NCI-H345 (cell line): Measurements from ENCODE around the gene CLCN7.

Source experiments
- DNase-seq: peaks from one replicate; lab custom pipeline; 2025; lab: John Stamatoyannopoulos, UW

Gene CLCN7

DNA sequence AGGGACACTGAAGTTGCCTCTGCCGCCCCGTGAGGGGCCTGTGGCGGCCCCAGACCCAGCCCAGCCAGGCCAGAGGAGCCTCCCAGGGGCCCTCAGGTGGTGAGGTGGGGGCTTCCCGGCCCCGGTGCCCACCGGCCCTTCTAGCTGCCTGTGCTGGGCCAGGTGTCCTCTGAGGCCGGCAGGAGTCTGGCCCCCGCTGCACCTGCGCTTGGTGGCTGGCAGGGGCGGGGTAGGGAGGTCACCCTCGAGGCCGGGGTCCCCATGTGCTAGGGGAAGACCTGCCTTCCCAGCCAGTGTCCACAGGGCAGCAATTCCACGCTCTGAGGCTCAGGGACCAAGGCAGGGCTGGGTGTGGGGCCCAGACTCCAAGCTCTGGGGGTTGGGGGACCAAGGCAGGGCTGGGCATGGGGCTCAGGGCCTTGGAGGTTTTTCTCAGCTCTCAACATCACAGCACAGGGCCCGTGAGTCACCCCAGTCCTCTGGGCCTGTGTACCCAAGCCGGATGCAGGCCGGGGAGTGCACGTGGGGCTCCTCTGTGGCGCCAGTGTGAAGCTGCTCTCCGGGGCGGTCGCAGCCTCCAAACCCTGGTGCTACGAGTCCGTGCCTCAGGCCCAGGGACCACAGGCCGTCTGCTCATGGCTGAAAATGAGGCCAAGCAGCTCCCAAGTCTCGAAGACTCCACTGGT, 29.2 kb downstream of the CLCN7 start:
- no peak for DNase-seq

- no peak for DNase-seq
These were observed 29.9 kb downstream of the CLCN7 start for GRCh38 chr16:1444730-1445517.

- no peak for DNase-seq
These were observed 30.7 kb downstream of the CLCN7 start, which contains the start of gene CCDC154 for GRCh38 chr16:1443980-1444729. TSS of gene CCDC154 (minus strand) at chr16:1444556. CDS start at chr16:1444322, 234 bp downstream.

DNA sequence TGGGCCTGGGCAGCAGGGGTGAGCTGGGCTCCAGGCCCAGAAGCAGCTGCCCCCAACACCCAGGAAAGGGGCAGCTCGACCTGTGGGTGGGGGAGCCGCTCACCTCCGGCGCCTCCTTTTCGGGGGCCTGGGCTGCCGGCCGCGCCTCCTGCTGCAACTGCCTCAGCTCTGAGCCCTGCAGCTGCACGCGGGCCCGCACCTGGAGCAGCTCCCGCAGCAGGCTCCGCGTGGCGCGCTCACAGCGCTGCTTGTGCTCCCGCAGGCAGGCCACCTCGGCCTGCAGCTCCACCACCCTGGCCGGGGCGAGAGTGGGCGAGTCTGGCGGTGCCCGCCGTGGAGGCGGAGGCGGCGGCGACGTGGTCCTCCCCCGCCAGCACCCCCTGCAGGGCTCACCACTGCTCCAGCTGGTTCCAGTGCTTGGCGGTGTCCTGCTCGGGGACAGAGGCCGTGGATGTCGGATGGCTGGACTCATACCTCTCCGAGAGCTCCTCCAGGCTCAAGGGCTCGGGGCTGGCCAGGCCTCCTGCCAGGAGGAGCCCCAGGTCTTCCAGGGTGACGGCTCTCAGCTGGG, 31.3 kb downstream of the CLCN7 start:
- DNase-seq, result no peak

DNA sequence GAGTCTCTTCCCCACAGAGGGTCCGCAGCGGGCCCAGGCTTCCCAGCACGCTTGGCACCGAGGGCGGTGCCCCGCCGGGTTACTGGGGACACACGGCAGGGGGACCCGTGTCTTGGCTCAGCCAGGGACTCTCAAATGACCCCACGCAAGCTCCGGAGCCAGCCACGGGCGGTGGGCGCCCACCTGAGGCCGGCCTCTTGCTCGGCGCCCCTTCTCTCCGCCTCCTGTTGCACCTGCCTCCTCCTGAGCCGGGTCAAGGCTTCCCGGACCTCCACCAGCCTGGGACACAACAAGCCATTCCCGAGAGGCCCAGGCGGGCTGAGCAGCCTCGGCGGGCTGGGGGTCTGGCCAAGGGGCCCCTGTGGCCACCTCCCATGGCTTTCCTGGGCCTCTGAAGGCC, 32.1 kb downstream of the CLCN7 start:
- no peak for DNase-seq

DNA sequence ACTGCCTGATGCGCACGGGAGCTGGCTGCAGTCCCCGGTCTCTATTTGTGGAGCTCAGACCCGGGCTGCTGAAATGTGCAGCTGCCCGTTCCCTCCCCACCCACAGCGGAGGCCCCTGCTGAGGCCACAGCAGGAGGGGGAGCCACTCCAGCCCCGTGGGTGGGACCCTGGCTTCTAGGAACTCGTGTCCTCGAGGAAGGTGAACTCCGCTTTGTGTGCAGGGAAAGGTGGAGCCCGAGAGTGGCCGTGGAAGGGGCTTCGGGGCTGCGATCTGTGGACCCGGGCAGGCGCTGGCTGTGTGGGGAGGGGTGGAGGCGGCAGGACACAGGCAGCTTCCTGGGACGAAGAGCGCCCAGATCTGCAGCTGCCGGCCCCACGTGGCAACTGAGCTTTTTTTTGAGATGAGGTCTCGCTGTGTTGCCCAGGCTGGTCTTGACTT, 33.4 kb downstream of the CLCN7 start:
- DNase-seq, result peak; percentile 37

- DNase-seq, result peak; percentile 27
These were observed 35.1 kb downstream of the CLCN7 start for GRCh38 chr16:1439699-1440074.

- peak; percentile 45 for DNase-seq
These were observed 35.6 kb downstream of the CLCN7 start for GRCh38 chr16:1439058-1439698.

DNA sequence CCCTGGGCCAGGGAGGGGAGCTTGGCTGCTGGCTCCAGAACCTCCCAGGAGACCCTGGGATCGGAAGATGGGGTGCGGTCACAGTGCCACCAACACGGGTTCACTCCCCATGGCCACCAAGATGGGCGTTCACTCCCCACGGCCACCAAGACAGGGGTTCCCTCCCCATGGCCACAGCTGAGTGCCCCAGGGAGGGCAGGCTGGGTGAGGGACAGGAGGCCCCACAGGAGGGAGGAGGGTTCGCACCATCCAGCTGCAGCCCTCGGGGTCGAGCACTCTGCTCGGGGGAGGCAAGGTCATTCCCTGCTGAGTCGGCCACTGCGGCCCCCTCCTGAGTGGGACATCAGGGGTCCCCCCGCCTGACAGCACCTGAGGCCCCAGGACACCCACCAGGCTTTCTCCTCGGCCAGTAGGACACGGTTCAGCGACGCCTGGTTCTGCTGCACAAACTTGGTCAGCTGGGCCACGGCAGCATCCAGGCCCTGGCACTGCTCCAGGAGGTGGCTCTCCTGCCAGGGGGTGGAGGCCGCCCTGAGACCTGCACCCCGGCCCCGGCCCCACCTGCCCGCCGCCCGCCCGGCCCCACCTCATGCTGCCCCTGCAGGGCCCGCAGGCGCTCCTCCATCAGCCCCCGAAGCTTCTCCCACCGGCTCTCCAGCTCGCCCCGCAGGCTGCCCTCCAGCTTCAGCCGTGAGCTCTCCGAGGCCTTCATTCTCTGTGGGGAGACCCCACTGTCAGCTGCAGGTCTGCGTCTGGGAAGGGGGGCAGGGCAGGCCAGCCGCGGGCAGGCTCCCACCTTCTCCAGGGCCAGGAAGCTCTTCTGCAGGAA, 36.4 kb downstream of the CLCN7 start:
- no peak for DNase-seq

GRCh38 chr16:1437606-1438005, 37.2 kb downstream of the CLCN7 start:
- DNase-seq, result no peak

DNA sequence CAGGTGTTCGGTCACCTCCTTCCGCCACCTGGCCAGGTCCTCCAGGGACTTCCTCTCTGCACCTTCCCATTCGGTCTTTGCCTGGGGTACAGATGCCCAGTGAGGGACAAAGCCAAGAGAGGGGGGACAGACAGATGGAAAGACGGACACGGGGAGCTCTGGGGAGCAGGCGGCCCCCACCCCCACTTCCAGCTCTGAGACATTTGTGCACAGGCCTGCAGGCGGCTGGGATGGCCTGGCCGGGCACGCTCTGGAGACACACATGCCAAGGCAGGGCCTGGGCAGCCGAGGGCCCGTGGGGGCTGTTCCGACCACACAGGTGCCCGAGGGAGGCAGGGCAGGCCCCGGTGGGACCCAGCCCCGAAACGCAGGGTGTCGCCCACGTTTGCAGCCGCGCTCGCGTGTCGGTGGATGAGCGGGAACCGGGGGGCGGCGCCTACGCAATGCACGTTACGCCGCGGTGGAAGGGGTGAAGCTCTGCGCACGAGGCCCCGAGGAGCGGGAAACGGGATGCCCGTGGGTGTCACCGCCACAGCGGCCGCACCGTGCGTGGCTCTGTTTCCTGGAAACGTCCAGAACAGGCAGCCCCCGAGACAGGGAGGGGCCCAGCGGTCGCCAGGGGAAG, 38.0 kb downstream of the CLCN7 start:
- no peak for DNase-seq

DNA sequence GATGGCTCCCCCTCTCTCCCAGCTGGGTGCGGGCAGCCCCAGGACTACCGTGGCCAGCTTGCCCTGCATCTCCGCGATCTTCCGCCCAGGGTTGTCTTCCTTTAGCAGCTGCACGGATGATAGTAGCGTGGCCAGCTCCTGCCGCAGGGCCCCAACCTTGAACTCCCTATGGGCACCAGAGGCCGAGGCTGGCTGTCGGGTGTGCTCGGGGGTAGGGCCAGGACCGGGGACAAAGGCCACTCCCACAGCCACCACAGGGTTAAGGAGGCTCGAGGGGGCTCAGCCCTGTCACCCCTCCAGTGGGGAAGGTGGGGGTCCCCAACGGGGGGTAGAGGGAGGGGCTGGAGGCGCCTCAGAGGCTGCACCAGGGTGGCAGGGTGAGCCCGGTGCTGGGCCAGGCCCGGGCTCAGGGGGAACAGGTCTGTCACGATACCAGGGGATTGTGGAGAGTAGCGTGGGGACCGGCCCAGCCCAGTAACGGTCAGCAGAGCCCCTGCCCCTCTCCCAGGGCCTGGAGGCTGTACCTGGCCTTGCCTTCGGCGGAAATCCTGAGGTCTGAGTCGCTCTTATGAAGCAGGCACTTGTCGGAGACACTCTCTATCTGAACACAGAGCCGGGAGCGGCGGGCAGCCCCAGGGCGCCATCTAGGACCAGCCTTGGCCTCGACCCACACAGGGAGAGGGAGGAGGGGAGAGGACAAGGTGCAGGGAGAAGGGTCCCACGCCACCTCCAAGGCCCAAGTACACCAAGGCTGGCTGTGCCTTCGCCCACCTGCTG, 38.7 kb downstream of the CLCN7 start:
- no peak for DNase-seq

- DNase-seq, result no peak
These were observed 39.9 kb downstream of the CLCN7 start for GRCh38 chr16:1434644-1435592.

DNA sequence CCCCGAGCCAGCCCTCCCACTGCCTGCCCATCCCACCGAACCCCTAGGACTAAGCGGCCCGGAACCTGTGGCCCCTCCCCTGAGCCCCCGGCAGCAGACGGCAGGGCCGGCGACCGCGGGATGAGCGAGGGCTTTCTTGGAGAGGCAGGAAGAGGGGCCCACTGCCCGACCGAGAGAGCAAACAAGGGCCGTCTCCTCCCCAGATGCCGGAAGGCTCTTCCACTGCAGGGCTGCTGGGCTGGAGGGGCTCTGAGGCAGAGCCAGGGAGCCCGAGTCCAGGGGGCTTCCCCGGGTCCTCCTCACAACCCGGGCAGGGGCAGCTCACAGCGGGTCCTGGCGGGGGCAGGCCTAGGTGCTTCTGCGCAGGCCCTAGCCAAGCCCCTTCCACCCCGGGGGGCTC, 41.1 kb downstream of the CLCN7 start:
- no peak for DNase-seq

DNA sequence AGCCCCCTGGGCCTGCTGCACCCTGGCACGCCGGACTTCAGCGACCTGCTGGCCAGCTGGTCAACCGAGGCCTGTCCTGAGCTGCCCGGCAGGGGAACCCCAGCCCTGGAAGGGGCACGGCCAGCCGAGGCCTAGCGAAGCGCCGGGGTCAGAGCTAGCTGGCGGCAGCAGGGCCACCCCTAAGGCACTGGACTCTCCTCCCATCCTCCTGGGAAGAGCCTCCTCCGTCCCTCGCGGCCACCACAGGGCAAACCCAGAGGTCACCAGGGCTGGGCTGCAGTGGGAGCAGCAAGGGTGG, 41.6 kb downstream of the CLCN7 start:
- no peak for DNase-seq

GRCh38 chr16:1432388-1433262, 42.2 kb downstream of the CLCN7 start:
- no peak for DNase-seq

DNA sequence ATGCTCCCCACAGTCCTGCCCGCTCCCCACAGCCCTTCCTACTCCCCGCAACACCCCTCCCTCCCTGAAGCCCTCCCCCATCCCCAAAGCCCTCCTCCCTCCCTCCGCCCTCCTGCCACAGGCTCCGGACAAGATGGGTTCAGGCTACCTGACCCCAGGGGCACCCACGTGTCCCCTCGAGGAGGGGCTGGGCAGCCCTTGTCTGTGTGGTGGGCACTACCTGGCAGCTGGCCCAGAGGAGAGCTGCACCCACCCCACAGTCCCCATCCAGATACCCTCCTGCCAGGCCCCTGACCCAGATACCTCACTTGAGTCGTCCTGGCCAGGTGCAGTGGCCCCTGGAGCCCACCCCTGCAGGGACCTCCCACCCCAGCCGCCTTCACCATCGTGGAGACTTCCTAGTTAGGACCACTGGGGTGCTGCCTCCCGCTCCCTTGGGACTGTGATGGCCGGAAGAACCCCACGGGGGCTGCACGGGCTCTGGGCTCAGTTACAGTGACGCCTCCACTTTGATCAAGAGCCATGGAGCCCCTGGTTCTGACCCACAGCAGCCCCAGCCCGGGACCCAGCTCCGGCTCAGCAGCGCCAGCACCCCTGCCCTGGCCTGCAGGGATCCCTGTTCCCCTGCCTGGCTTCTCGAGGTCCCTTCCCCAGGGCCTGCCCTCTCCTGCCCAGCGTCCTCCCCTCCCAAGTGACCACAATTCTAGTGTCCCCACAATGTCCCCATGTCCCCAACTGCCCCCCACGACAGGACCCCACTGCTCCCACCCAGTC, 43.1 kb downstream of the CLCN7 start:
- no peak for DNase-seq
